ENCODE measurements around the gene NBEA.

The NBEA gene

GRCh38 chr13:35465371-35465770 lies 523.3 kb downstream of the NBEA start:
- Histone ChIP-seq H3K27ac (ENCODE audit: extremely low read depth, low read depth, low read length) (no peak overlapping the region), H3K4me3 (ENCODE audit: low read depth, low read length) (no peak overlapping the region), H3K9me3 (ENCODE audit: control insufficient read depth, insufficient read depth, low read depth, low read length) (no peaks in the 10 kb centered on the region), H3K36me3 (ENCODE audit: control insufficient read depth in 2 of 2, insufficient read depth in 1 of 2, low read length in 2 of 2) (no peaks in the 10 kb centered on the region), H3K4me1 (ENCODE audit: control insufficient read depth, insufficient read depth, low read length) (no peaks in the 10 kb centered on the region)
- CTCF ChIA-PET = no interaction called here
- TF ChIP-seq BCL11A (tag by site-specific recombination; IDR thresholded peaks at IDR 0.05; ENCODE audit: low read depth) = no peak
- TF ChIP-seq PATZ1 (tag by site-specific recombination; IDR thresholded peaks at IDR 0.05) = no peak
- no peak for TF ChIP-seq HOXA7 (CRISPR knock-in tag; IDR thresholded peaks at IDR 0.05; ENCODE audit: borderline replicate concordance)
- no peak for TF ChIP-seq PRDM10 (tag by site-specific recombination; IDR thresholded peaks at IDR 0.05)
- TF ChIP-seq ZNF654 (tag by site-specific recombination; IDR thresholded peaks at IDR 0.05; ENCODE audit: low read depth) = no peak
- no peak for TF ChIP-seq ZSCAN16 (tag by site-specific recombination; IDR thresholded peaks at IDR 0.05)
- TF ChIP-seq ZNF18 (tag by site-specific recombination; IDR thresholded peaks at IDR 0.05) = no peak
- TF ChIP-seq KLF7 (tag by site-specific recombination; IDR thresholded peaks at IDR 0.05; ENCODE audit: borderline replicate concordance) = no peak
- TF ChIP-seq ZBTB48 (tag by site-specific recombination; IDR thresholded peaks at IDR 0.05) = no peak
- POLR2A ChIA-PET = no interaction called here

- Histone ChIP-seq H3K9me3 (ENCODE audit: control insufficient read depth, insufficient read depth, low read depth, low read length) (no peaks in the 10 kb centered on the region), H3K36me3 (ENCODE audit: control insufficient read depth in 2 of 2, insufficient read depth in 1 of 2, low read length in 2 of 2) (no peaks in the 10 kb centered on the region), H3K4me3 (ENCODE audit: low read depth, low read length) (no peak overlapping the region), H3K27ac (ENCODE audit: extremely low read depth, low read depth, low read length) (no peak overlapping the region), H3K4me1 (ENCODE audit: control insufficient read depth, insufficient read depth, low read length) (no peaks in the 10 kb centered on the region)
- CTCF ChIA-PET = interaction anchor here (0.6 kb wide), 1 partner anchor 254 kb away, joined by 4 read pairs; no protein-coding TSS in a partner anchor
- POLR2A ChIA-PET = no interaction called here
- TF ChIP-seq ZNF324 (tag by site-specific recombination; IDR thresholded peaks at IDR 0.05) (no peak), ZSCAN4 (tag by site-specific recombination; IDR thresholded peaks at IDR 0.05) (no peak), ZNF549 (tag by site-specific recombination; IDR thresholded peaks at IDR 0.05) (no peak), ZNF214 (tag by site-specific recombination; IDR thresholded peaks at IDR 0.05; ENCODE audit: borderline replicate concordance) (no peak), ZNF37A (tag by site-specific recombination; IDR thresholded peaks at IDR 0.05) (no peak), REPIN1 (tag by site-specific recombination; IDR thresholded peaks at IDR 0.05; ENCODE audit: low read depth) (no peak), ZNF626 (tag by site-specific recombination; IDR thresholded peaks at IDR 0.05) (no peak), ZNF223 (tag by site-specific recombination; IDR thresholded peaks at IDR 0.05) (no peak), ZNF530 (tag by site-specific recombination; IDR thresholded peaks at IDR 0.05; ENCODE audit: low read depth) (no peak), ZNF791 (tag by site-specific recombination; IDR thresholded peaks at IDR 0.05) (no peak), ZNF571 (tag by site-specific recombination; IDR thresholded peaks at IDR 0.05) (no peak), ZBTB49 (tag by site-specific recombination; IDR thresholded peaks at IDR 0.05; ENCODE audit: low read depth) (no peak), PRDM1 (tag by site-specific recombination; IDR thresholded peaks at IDR 0.05) (no peak)
These were observed 526.1 kb downstream of the NBEA start for GRCh38 chr13:35468195-35468594.
